GF-D8 (cell line): Measurements from ENCODE around the gene CCDC146.
A peak's percentile ranks its signal among the peaks of the same experiment; 100 is the strongest.
"Not testable (repeated sequence)": the region's sequence is repeated elsewhere in the genome, so short reads cannot be mapped to it uniquely, and the experiment has no call there.

Source experiments
- DNase-seq: peaks from one replicate; lab custom pipeline; 2025; lab: John Stamatoyannopoulos, UW

CCDC146 gene

GRCh38 chr7:77121860-77122681 is at the start of gene CCDC146:
Gene CCDC146, plus strand, starts transcription at chr7:77122615. Its CDS starts 45,054 bp downstream, at chr7:77167669.
- DNase-seq, result peak; percentile 99

- DNase-seq, result not testable (repeated sequence)
Observed at GRCh38 chr7:77074786-77075396, 47.5 kb upstream of the CCDC146 start.

GRCh38 chr7:77077060-77077459 is 45.4 kb upstream of the CCDC146 start:
- DNase-seq, result not testable (repeated sequence)

GRCh38 chr7:77079112-77079511 is 43.3 kb upstream of the CCDC146 start:
- not testable (repeated sequence) for DNase-seq

- not testable (repeated sequence) for DNase-seq
Observed at GRCh38 chr7:77079624-77080023, 42.8 kb upstream of the CCDC146 start.

- not testable (repeated sequence) for DNase-seq
Observed at GRCh38 chr7:77080236-77080635, 42.2 kb upstream of the CCDC146 start.

GRCh38 chr7:77082192-77082591 is 40.2 kb upstream of the CCDC146 start:
- DNase-seq, result not testable (repeated sequence)

GRCh38 chr7:77092301-77092700 is 30.1 kb upstream of the CCDC146 start:
- DNase-seq, result not testable (repeated sequence)

GRCh38 chr7:77100501-77100900 is 21.9 kb upstream of the CCDC146 start:
- not testable (repeated sequence) for DNase-seq

GRCh38 chr7:77101187-77101586 is 21.2 kb upstream of the CCDC146 start:
- not testable (repeated sequence) for DNase-seq

GRCh38 chr7:77102671-77103070 is 19.7 kb upstream of the CCDC146 start:
- not testable (repeated sequence) for DNase-seq

GRCh38 chr7:77105904-77106303 is 16.5 kb upstream of the CCDC146 start:
- DNase-seq, result not testable (repeated sequence)

- DNase-seq, result not testable (repeated sequence)
Observed at GRCh38 chr7:77107659-77108058, 14.8 kb upstream of the CCDC146 start.

- DNase-seq, result not testable (repeated sequence)
Observed at GRCh38 chr7:77108362-77108761, 14.1 kb upstream of the CCDC146 start.

- DNase-seq, result not testable (repeated sequence)
Observed at GRCh38 chr7:77112719-77113306, 9.6 kb upstream of the CCDC146 start.

GRCh38 chr7:77125486-77125885 is 3.1 kb downstream of the CCDC146 start:
- not testable (repeated sequence) for DNase-seq

- DNase-seq, result not testable (repeated sequence)
Observed at GRCh38 chr7:77127009-77127408, 4.6 kb downstream of the CCDC146 start.

GRCh38 chr7:77128582-77129410 is 6.4 kb downstream of the CCDC146 start:
- DNase-seq, result peak; percentile 47

- not testable (repeated sequence) for DNase-seq
Observed at GRCh38 chr7:77131781-77132180, 9.4 kb downstream of the CCDC146 start.

GRCh38 chr7:77138668-77139067 is 16.3 kb downstream of the CCDC146 start:
- DNase-seq, result not testable (repeated sequence)

- not testable (repeated sequence) for DNase-seq
Observed at GRCh38 chr7:77140291-77140690, 17.9 kb downstream of the CCDC146 start.

GRCh38 chr7:77152232-77152631 is 29.8 kb downstream of the CCDC146 start:
- not testable (repeated sequence) for DNase-seq
